NOMO-1 treated with DMSO at 0.1 percent for 48 hours (cell line): Measurements from ENCODE around the gene GRAMD1B.

ENCODE experiments used
- DNase-seq: peaks from one replicate; lab custom pipeline; 2025; ENCODE audit not compliant: unreplicated experiment; lab: John Stamatoyannopoulos, UW

GRAMD1B gene

DNA sequence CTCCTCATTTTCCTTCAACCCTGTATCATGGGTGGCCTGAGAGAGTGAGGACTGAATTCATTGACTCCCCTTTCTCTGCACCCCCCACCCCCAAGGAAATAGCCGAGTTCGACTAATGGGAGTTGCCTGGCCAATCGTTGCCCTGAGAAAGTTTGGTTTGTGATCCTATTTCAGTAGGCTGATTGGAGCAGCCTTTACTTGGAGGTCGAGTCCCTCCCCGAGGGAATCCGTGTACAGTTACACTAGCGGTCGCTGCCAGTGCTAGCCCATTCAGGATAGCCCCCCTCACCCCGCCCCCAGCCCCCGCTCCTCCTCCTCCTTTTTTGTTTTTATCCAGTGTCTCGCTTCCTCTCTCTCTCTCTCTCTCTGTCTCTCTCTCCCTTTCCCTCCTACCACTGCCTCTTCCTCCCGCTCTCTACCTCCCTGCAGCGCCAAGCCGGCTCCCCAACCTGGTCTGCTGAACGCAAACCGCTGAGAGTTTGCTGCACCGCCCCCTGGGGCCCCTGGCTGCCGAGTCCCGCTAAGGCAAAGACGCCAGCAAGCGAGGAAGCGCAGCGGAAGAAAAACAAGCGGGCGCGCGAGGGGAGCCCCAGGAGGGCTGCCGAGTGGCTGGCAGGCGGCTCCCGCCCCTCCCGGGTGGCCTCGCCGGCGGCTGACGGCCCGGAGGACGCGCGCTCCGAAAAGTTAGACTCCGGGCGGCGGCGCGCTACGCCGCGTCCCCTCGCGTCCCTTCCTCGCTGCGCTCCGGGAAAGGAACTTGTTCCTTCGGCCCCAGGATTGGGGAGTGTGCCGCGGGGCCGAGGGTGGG is at the start of gene GRAMD1B:
Gene GRAMD1B (plus strand): TSS at position 357 of the 808 bp plus-strand sequence. CDS start 524 bp downstream, outside the sequence.
- peak; percentile 70 for DNase-seq

DNA sequence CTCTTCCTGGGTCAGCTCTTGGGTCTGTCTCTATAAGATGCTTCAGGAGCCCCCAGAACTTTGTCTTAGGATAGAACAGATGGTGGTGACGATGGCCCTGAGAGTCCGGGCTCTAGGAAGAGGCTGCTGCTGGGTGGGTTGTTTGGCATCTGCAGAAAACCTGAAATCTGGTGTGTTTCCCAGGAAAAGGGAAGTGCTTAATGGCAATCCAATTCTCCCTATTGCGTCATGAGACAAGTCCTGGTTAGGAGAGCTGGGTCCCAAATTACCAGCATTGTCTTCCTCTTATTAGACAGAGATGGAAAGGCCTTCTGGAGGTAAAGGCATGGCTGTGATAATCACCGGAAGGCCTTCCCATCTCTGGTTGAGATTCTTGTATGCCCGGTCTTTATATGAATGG is 48.9 kb upstream of the GRAMD1B start:
- no peak for DNase-seq

DNA sequence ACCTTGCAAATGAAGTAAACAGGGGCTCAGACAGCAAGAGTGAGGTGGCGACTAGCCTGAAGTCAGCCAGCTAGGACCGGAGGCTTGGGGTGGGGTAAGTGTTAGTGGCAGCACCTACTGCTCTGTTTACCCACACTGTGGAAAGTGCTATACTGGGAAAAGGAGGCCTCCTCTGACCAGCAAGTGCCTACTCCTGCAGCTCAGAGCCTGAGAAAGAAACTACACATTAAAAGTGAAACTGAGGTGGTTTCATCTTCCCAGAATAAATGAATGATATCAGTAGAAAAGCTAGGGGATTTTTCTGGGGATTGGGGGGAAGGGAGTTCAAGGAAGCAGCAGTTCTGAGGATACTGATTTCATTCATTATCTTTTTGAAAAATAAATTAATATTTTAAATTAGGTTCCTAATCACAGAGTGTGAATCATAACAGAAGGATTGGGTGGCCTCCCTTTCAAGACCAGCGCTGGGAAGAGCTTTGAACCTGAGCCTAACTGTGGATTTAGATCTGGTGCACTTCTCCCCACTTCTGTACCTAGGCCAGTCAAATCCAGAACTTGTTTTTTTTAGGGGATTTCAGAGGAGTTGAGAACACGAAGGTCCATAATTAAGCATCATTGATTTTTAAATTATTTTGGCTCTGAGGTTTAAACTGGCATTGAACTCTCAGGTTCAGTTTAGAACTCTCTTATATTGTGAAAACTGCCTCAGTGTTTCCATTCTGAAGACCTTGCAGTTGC is 48.1 kb upstream of the GRAMD1B start:
- no peak for DNase-seq

DNA sequence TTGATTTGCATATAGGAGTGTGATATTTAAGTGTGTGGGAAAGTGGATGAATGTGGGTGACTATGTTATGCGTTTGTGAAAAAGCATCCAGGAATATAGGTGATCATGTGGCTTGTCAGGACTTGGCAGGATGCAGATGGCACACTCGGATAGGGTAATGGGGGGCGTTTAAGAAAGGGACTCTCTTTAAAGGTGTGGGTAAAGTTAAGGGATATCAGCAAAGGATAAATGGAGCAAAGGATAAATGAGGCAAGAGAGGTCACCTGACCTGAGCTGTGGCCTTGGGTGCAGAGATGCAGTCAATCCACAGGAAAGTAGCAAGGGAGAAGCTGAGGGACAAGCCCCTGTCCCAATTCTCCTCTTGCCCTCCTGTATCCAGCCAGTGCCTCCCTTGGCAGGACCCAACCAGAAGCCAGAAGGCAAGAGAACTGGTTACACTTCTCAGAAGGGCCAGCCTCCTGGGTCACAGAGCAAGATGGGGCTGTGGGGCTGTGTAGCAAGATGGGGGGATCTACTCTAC is 47.5 kb upstream of the GRAMD1B start:
- no peak for DNase-seq

DNA sequence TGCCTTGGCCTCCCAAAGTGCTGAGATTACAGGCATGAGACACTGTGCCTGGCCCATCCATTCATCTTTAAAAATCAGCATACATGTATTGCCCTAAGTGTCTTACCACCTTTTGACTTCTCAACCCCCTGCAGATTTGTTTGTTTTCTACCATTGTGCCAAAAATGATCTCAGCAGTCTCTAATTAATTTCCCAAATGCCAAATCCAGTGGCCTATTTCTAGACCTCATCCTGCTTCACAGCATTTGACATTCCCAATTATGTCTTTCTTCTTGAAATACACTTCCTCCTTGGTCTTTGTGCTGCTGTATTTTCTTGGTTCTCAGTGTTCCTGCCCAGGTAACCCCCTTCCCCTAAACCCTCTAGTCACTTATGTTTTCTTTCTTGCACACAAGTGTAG is 46.0 kb upstream of the GRAMD1B start:
- DNase-seq: no peak

DNA sequence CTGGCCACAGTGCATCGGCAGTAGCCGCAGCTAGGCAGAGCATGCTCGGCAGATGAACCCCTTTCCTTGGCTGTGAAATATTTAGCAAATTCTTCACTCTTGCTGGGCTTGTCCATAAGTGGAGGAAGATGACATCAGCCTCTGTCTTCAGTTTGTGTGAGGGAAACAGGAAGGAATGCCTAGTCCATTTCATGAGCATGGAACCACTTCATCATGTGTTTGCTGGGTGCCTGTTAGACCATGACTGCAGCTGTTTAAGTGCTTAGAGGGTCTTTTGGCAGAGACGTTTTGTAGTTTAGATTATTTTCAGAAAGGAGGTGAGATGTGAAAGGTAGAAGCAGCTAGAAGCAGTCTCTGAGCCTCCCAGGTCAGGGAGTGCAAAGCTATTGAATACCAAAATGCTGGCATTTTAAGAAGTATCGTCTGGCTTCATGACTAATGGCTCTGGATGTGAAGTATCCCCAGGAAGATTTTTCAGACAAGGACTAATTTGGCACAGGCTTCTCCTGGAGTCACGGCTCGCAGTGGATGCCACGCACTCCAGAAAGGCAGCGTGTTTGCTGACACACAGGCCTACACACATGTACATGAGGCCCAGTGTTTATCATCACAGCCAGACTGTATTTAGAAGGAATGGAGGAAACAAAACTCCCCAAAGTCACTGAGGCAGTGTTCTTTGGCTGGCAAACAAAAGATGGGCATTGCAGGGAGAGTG is 43.1 kb upstream of the GRAMD1B start:
- DNase-seq: no peak

DNA sequence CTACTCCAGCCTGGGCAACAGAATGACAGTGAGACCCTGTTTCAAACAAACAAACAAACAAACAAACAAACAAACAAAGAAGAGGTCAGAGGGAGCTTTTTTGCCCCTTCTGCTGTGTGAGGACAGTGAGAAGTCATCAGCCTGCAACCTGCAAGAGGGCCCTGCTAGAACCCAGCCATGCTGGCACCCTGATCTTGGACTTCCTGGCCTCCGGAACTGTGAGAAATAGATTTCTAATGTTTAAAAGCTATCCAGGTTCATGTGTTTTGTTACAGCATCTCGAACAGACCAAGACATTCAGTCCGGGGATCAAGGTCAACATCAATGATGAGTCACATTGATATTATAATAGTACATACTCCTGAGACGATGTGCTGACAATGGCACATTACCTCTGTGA is 41.4 kb upstream of the GRAMD1B start:
- DNase-seq: no peak

DNA sequence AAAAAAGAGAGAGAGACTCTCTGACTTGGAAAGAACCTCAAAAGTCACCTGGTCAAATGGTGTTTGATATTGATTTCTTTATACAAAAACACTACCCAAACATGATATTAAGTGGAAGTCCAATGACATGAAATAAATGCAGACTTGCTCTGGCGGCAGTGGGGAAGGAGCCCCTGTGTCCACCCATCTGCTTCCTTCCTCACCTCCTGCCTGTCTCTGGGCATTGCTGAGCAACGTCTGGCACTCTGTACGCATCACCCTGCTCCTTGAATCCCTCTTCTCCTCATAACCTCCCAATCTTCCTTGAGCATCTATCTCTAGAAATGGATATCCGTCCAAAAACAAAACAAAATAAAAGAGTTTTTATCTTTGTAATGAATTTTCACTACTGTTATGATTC is 39.9 kb upstream of the GRAMD1B start:
- no peak for DNase-seq

DNA sequence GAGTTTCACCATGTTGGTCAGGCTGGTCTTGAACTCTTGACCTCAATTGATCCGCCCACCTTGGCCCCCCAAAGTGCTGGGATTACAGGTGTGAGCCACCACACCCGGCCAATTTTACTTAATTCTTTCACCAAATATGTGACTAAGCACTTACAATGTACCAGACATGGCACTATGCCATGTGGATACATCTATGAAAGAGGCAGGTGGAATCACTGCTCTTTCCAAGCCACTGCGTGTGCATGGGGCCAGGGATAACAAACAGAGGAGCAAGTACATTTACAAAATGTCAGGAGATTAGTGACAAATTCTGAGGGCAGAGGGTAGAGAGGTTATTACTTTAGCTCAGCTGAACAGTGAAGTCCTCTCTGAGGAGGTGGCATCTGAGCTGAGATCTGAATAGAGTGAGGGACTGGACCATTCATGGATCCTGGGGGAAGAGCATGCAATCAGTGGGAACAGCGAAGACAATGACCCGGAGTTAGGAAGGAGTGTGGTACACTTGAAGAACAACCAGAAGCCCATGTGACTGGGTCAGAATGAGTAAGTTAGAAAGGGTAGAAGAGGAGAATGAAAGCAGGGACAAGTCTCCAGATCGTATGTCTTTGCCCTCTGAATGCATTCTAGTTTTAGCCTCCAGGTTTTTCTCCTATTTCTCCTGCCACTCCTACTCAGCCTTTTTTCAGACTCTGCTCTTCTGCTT is 38.3 kb upstream of the GRAMD1B start:
- DNase-seq: no peak

DNA sequence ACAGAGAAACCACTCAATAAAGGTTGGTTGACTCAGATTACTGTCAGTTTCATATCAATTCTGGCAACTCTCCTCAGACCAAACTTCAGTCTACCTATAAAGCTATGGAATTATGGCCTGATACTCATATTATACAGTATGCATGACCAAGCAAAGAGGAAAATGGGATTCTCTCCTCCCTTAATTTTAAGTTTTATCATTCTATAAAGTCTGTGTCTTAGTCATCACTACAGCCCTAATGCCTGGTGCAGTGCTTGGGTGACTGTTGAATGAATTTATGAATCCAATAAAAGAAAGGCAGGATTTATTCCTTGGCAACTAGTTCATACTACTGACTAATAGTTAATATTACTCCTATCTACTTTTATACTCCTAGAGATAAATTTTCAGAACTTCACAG is 37.6 kb upstream of the GRAMD1B start:
- DNase-seq: no peak

DNA sequence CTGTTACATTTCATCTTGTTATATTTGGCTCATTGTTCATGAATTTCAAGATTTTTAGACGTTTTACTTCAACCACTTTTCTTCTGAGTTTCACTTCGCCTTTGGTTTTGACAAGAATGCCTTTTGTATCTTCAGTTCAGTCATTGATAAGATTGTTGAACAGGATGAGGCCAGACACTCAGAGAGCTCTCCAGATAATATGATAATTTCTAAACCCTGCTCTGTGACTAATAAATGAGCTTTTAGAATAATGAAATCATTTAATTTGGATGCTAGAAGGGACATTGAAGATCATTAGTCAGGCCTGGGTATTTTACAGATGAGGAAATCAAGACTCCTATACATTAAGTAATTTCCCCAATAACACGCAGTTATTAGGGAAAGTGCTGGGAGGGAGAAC is 37.2 kb upstream of the GRAMD1B start:
- DNase-seq: no peak

DNA sequence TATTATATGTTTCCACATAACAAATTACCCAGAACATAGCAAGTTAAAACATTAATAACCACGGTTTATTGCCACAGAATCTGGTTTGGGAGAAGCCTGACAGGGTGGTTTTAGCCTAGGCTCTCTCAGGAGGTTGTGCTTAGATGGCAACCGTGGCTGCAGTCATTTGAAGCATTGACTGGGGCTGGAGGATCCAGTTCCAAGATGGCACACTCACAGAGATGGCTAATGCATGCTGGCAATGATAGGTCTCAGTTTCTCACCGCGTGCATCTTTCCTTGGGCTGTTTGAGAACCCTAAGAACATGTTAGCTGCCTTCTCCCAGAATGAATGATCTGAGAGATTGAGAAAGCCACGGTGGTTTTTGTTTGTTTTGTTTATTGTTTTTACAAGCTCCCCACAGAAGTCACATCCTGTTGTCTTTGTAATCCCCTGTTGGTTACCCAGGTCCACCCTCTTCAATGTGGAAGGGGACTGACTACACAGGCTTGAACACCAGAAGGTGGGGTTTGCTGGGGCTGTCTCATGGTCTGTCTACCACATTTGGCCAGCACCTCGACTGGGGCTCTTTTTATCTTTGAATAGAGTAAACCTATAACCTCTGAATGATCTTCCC is 36.6 kb upstream of the GRAMD1B start:
- DNase-seq: no peak

DNA sequence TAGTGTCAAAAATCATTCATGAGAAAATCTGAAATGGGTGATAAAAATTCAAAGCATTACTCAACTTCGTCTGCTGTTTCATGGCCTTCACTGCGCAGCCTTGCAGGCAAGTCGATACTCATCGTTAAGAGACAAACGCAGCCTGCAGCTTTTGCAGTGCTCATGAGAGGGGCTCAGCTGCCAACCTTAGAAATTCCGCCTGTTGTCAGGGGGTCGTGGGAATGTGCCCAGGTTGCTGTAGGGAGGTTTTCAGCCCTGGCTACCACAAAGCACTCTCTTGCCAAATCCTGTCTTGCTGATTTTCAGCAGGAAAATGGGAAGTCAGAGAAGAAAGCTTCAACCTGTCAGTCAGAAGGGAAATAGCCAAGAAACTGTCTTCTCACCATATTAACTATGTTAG is 25.4 kb upstream of the GRAMD1B start:
- DNase-seq: peak; percentile 50

DNA sequence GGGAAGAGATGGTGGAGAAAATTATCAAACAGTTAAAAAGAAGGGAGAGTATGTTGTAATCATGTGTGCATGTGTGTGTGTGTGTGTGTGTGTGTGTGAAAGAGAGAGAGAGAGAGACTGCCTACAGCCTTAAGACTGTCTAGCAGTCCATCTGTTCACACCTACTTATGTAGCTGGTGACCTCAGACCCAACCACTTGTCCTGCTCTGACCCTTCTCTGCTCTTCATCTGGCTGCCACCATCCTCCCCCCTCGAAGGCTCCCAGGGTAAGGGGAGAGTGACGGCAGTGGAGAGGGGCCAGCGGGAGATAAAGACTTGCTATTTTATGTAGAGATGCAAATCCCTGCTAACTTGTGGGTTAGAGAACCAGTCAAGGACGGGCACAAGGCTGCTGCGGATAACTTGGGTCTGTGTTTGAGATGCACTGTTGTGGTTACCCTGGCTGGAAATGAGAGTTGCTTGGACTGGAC is 24.9 kb upstream of the GRAMD1B start:
- DNase-seq: no peak

DNA sequence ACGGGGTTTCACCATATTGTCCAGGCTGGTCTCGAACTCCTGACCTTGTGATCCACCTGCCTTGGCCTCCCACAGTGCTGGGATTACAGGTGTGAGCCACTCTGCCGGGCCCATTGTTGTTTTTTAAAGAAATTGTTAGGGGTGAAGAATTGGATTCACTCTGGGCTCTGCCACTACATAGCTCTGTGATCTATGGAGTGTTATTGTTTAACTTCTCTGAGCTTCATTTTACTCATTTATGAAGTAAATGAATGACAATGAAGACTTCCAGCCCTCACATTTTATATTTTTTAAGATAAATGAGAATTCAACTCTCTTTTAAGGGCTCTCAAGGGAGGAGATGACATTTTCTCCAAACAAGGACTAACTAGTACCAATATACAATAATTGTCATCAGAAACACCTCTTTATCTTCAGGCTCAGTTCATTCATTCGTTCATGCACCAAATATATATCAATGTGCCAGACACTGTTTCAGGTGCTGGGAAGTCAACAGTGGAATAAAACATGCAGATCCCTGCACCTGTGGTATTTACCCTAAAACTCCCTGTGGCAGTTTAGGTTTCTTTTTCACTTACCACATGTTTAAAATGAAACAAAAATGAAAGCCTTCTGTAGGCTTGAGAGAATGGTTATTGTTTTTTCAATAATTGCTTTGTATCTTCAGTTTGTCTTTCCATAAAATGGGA is 23.5 kb upstream of the GRAMD1B start:
- DNase-seq: no peak

DNA sequence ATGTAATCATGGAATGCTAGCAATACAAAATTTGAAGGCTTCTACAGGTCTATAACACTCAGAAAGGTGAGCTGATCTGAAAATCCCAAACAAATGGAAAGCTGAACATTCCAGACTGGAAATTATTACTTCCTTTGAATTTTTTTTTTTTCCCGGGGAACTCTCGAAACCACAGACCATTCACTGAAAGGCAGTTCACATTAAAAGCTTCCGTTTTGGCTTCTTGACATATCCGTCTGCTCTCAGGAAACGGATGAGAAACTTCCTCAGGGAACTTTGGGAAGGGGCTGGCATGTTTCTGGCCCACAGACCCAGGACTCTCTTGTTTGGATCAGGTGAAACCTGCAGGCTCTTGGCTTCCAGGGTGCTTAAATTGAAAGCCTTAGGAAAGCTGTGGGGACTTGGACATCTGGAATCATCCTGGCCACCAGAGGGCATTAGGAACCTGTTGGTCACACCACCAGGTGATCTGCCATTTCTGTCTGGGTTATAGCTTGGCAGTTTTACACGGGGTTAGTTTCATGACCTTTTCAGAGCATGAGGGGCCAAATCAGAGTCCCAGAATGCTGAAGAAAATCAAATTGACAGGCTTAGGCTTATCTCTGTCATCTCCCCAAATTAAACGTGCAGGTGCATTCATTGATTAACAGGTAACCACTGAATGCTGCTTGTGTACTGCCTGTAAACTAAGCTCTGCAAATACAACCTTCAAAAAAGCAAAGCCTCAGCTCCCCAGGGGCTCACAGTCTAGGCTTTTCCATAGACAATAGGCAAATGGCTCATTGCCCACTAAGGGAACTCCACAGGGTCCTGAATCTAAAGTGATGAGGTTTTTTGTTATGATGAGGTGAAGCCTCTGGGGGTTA is 22.7 kb upstream of the GRAMD1B start:
- DNase-seq: peak; percentile 46

DNA sequence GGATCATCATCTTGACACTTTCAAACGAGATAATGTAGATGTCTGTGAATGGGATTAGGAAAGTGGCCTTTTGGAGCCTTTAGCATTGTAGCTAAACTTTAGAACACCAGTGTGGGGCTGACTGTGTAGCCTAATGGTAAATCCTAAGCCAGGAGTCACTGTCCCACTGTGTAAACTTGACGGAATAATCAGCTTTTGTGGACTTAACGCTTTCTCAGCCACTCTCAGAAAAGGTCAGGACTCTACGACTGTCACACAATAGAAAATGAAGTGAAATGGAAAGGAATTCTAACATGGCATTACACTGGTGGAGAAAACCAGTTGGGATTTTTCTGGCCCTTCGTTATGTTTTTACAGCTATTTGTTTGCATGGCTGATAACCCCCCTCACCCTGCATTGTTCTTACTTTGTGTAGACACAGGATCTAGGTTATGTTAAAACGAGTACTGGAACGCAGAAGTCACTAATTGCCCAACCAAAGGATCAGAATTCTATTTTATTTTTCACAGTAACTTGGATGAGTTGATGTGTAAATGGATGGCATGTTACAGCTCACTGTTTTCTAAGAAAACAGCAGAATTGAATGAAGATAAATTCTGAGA is 22.0 kb upstream of the GRAMD1B start:
- no peak for DNase-seq

DNA sequence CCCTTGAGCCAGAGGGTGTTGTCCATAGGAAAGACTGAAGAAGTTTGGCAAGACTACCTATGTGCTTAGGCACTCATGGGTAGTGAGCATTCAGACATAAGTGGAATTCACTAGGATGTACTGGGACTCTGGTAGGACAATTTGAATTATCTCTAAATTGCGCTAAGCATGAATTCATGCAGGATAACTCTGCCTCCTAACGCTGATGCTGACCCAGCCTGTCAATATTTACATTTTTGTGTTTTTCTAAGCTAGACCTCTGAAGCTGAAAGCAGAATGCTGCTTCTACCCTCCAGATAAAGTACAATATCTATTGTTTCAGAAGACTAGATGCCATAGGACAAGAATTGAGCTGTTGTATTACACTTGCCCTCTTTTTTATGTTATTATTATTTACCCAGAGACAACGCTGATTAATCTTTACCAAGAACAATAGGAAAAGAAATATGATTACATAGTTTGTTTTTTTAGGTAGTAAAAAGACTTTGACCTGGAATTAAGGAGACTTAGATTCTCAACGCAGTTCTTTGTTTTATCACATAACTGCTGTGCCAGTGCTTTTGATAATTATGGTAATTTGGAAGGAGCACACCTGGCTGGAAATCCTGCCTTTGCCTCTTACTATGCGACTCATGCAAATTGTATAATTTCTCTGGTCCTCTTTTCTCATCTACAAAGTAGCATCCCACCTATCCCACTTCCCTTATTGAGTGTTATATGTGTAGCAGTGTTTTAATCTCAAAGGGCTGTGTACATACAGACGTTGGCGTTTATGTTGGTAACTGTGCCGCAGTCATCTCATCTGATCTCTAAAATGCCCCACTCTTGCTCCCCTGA is 21.2 kb upstream of the GRAMD1B start:
- no peak for DNase-seq
